ENCODE data around the gene CNTRL.
A peak's percentile ranks its signal among the peaks of the same experiment; 100 is the strongest.

CNTRL gene

DNA sequence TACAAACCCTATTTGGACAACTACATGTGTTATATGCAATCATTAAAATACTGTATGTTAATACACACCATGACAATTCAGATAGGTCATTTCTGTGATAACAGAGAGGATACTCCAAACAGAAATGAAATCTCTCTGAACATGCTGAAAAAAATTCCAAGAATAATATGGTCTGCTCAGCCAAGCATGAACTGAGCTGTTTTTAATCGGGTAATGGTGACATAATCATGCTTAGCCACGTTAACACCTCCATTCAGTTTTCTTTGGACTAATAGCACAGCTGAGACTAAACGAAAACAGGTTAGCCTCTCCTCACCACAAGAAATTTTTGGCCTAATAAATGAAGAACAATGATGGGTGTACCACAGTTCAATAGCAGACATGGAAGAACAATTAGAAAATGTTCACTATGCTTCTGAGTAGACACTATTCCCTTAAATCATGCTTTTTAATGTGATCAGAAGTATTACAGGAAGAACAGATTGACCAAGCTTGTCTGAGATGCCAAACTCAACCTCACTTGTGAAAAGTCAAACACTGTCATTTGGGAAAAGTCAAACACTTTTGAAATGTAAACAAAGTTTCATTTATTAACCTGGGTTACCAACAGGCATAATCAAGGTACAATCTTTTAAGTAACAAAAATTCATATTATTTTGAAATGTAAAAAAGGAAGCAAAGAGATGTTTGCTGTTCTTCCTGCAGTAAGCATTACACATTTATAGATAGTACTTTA, 107.5 kb downstream of the CNTRL start:
- no peak for DNase-seq (ENCODE audit: low read depth)

DNA sequence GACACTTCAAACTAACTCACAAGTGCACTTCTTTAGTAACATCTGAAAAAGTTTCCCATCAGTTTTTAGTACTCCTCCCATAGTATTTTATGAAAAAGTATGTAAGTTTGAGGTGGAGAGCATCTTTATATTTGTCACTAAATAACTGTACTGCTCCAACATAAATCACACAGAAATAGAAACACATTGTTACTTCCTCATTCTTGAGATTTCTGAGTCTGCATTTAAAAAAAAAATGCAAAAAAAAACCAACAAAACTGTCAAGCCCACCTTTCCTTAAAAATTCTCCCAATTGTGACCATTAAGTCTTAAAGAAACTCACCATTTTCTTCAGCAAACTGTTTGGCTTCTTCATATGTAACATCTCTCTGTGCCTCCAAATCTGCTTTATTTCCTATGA, 108.2 kb downstream of the CNTRL start:
- DNase-seq (ENCODE audit: low read depth), result no peak

DNA sequence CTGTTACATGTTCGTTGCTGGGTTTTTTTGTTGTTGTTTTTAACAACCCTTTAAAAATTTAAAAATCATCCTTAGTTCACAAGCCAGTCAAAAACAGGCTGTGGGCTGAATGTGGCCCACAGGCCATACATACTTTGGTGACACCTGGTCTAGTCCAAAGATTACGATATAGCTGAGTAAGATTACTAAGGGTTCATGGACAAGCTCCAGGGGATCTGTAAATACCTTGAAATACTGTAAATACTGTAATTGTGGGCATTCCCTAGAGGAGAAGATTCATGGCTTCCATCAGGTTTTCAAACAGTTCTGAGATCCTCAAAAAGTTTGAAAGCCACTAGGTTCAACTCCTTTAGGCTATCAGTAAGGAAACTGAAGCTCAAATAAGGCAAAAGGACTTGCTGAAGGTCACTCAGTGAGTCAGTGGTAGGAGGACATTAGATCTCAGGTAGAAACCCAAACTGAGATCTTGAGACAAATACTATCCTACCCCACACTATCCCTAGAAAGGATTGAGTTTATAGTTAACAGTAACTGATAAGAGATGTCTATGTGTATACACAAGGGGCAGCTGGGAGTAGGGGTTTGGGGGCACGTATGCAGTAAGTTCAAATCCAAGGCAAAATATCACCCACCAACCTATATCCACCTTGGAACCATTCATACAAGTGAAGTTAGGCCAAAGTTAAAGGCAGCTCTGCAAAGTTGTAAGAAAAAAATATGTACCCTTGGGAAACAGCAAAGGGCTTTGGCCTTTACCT, 109.1 kb downstream of the CNTRL start:
- DNase-seq (ENCODE audit: low read depth), result no peak

DNA sequence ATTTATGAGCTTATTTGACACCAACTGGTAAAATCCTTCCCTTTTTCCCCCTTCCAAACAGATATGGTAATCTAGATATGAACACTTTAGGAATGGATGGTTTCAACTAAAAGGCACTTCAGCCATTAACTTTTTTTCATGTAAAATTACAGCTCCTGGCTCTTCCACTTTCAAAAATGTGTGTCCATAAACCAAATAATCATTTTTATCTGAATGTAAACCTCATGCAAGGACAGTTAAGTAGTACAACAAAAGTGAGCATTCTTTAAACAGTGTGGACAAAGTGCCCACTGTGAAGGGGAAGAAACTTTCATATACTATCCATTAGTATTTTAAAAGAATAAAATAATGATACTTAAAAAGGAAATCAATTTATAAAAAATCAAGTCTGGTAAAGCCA, 109.7 kb downstream of the CNTRL start:
- no peak for DNase-seq (ENCODE audit: low read depth)

DNA sequence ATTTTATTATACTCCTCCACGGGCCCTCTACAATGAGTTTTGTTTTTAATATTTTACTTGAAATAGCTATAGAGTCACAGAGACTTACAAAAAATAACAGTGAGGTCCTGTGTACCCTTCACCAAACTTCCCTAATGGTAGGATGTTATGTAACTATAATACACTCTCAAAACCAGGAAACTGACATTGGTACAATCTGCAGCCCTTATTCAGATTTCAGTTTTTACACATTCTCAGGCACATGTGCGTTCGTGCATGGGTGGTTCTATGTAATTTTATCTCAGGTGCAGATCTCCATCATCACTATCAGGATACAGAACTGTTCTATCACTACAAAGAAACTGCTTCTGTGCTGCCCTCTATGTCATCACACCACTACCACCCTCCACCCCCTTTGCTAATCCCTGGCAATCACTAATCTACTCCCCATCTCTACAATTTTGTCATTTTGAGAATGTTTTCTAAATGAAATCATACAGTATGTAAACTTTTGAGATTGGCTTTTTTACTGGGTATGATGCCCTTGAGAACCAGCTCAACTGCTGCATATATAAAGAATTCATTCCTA, 110.5 kb downstream of the CNTRL start:
- DNase-seq (ENCODE audit: low read depth), result no peak

DNA sequence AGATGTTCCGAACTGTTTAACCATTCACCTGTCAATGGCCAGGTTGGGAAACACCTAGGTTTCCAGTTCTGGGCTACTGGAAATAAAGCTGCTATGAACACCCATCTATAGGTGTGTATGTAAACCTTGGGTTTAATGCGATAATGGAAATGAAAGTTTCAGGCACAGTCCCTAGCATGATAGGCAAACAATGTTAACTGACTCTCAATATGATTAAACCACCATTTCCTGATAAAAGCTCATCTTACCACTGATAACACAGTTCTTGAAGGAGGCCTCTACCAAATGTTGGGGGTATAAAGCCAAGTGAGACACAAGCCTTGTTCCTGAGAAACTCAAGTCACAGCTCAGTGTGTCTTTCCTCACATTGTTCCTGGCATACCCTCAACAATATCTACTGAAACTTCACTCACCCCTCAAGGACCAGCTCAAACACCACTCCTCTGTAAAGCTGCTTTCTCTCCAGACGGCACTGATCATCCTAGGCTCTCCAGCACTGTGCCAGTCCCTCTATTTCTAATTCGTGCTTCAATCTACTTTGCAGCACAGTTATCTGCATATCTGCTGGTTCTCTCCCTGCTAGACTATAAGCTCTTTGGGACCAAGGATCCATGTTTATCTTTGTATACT, 111.1 kb downstream of the CNTRL start:
- DNase-seq (ENCODE audit: low read depth), result no peak

DNA sequence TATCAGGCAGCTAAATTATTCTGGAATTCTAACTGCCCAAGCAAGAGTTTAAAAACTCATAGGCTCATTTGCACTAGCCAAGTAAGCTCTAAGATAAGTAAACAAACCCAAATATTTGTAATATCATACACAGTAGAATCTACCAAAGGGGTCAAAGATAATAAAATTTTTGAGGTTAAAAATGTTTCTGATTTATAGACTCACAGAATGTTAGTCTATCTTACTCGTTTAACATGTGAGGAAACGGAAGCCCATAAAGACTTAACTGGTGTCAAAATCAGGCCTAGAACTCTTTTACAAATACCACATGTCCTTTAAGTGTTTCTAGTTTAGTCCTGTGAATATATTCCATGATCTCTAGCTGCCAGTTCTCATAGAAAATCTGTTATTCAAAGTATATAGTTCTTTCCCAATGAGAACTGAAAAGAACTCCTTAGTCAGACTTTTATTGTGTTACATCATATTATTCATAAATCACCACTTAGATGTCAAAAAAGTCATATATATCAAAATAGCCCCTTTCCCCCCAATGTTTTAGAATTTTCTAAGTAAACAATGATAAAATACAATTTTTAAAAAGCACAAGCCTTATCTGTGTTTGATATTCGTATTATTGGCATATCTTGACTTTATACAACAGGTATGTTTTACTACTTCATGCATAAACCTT, 113.0 kb downstream of the CNTRL start:
- DNase-seq (ENCODE audit: low read depth), result no peak

DNA sequence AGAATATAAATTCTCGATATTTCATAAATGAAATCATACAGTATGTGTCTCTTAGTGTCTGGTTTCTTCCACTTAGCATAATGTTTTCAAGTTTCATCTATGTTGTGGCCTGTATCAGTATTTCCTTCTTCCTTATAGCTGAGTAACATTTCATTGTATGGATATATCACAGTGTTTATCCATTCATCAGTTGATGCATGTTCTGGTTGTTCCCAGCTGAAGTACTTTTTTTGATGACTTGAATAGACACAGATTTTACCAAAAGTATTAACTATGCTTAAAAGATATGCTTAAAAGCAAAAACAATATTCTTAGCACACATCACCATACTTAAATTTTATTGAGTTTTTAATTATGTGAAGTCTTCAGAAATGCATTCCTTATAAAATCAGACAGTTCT, 114.3 kb downstream of the CNTRL start:
- no peak for DNase-seq (ENCODE audit: low read depth)

DNA sequence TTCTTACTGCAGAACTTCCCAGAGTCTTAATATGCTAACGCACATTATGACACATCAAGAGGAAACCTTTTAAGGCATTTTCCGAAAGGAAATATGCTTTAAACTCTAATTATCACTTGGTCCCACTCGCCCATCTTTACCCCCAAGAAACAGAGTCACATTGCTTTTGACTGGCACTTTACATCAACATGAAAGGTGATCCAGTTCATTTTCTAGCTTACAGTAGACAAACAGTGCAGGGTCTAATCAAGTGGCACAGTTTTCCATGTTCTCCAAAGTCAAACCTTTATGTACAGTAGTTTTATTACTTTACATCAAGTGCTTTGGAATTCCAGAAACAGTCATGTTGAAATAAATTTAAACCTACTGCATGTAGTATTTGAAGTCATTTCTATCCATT, 114.9 kb downstream of the CNTRL start:
- DNase-seq (ENCODE audit: low read depth), result no peak

DNA sequence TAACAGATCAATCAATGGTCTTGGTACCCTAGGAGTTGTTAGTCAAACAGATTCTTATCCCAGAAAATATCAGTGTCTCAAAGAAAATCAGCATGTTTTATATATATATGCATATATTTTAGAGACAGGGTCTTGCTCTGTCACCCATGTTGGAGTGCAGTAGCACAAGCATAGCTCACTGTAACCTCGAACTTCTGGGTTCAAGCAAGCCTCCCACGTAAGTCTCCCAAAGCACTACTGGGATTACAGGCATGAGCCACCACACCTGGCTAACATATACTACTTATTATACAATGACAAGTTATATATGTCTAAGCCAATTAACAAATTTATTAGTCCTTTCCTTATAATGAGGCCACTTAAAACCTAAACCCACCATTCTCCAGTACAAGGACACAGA, 116.5 kb downstream of the CNTRL start:
- DNase-seq (ENCODE audit: low read depth), result no peak

DNA sequence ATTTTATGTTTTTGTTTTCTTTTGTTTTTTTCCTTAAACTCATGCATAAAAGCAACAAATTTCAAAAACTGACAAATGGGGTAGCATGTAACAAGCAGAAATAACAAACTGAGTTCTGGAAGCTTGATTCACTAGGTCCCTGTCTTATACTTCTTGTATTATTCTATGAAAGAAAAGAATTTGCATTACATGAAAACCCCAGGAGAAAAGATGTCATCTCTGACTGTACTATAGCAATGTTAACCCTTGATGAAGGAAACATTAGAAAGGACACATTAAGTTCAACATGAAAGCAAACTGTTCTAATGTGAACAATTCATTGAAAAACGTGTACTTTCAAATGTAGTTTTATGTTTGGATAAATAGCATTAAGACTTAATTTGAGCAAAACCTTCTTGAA, 117.8 kb downstream of the CNTRL start:
- DNase-seq (ENCODE audit: low read depth), result no peak

DNA sequence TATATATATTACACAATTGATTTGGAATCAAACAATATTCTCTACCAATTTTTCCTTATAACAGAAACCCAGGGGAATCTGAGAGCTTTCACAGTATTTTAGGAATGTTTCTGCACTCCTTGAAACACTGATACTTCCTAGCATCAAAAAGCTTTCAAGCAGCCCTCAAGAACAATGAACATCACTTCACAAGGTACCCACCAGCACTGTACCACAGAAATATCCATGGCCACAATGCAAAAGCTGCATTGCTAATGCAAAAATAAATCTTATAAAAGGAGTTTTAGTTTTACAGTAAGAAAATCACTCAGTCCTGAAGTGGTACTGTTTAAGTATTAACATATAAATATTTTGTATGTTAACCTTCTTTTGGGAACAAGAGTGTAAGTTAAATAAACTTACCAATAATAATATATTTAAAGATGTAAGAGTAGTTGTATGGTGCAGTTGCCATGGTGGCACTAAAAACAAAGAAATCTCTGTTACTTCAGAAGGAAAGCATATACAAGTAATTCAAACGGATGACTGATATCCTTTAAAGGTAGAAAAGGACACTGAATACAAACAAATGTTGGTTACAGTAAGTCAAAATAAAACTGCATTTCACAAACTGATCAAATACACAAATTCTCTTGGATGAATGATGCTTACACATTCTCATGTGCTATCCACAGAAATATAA, 118.3 kb downstream of the CNTRL start:
- DNase-seq (ENCODE audit: low read depth), result no peak

DNA sequence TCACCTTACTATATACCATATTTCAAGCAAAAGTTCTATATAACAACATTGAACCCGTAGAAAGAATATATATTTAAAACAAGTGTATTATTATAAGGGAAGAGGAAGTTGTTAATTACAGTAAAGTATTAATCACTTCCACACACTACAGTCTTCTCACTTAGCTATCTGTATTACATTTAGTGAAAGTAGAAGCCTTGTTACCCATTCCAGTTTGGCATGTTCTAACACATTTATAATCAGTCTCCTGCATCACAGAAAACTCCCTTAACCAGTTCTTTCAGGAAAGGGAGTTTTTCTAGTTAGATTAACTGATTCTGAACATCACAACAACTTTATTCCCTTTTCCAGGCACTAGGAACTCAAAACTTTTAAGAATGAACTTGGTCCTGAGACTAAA, 120.0 kb downstream of the CNTRL start:
- DNase-seq (ENCODE audit: low read depth), result no peak

DNA sequence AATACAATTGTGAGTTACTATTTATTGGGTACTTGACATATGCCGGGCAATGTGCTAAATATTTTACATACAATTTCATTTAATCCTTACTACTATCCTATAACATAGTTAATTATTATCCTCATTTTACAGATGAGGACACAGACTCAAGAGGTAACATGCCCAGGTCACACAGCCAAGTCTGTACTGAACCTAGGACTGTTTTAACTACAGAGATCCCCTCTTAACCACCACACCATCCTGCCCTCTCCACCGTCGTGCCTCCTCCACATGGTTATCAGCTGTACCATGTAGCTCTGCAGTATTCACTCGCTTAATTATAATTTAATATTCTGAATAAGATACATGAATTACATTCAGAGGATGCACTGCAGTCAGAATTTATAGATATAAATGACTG, 121.6 kb downstream of the CNTRL start:
- DNase-seq (ENCODE audit: low read depth), result no peak

DNA sequence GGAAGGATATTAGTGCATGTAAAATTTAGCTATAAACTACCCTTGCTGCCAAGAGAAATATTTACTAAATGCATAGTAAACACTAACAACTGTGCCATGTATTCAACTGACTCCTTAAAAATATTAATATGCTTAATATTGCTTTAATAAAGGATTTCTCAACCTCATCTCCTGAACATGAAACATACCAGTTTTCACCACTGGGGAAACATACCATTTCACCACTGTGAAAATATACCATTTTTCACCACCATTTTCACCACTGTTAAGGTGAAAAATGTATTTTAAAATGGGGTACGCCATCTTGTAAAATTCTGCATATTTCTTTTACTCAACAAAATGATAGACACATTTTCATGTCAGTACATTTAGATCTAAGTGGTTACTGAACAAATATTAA, 122.4 kb downstream of the CNTRL start:
- DNase-seq (ENCODE audit: low read depth), result no peak

DNA sequence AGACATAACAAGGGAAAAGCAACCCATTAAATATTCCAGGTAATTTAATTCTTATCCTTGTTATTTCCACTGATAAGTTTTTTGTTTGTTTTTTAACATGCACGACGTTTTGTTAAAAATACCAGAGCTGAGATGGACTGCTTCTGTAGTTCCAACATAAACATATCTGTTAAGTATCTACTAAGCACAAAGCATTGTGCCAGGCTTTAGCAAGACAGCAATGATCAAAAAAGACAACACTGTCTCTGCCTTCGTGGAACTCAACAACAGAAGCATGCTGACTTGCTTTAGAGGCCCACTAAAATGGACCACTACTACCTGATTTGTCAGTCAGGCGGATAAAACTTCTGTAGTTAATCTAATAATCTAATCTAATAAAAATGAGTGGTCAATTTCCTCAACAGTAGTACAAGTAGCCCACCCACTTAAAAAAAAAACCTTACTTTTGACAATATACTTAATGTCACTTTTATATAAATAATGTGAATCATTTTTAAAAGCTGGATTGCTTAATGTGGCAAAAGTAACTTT, 123.8 kb downstream of the CNTRL start:
- DNase-seq (ENCODE audit: low read depth), result no peak

DNA sequence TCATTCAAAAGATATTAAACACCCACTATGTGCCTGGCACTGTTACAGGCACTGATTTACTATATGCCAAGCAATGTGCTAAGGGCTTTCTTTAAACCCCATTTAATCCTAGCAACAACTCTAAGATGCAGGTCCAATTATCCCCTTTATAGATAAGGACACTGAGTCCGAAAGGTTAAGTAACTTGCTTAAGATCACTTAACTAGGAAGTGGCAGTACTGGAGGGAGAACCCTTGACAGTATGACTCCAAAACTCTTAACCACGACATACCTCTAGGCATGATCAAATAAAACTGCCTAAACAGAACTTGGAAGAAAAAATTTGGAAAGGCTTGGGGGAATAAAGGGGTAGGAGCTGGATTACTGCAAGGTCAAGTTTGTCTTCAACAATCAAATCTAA, 125.2 kb downstream of the CNTRL start:
- DNase-seq (ENCODE audit: low read depth), result no peak

DNA sequence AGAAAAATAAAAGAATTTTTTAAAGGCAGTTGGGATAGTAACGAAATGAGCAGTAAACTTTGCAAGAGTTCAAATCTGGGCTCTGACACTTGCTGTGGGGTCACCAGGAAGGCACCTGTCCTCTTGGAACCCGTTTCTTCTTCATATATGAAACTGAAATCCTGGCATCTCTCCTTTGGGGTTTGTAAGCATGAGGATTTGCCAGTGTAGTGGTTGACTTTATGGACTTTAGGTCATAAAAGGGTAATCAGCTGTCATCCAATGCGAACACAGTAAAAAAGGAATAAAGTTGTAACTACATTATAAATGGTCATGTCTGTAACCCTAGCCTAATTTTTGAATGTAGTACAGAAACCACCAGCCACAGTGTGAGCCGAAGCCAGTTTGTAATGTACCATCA, 125.6 kb downstream of the CNTRL start:
- no peak for DNase-seq (ENCODE audit: low read depth)

DNA sequence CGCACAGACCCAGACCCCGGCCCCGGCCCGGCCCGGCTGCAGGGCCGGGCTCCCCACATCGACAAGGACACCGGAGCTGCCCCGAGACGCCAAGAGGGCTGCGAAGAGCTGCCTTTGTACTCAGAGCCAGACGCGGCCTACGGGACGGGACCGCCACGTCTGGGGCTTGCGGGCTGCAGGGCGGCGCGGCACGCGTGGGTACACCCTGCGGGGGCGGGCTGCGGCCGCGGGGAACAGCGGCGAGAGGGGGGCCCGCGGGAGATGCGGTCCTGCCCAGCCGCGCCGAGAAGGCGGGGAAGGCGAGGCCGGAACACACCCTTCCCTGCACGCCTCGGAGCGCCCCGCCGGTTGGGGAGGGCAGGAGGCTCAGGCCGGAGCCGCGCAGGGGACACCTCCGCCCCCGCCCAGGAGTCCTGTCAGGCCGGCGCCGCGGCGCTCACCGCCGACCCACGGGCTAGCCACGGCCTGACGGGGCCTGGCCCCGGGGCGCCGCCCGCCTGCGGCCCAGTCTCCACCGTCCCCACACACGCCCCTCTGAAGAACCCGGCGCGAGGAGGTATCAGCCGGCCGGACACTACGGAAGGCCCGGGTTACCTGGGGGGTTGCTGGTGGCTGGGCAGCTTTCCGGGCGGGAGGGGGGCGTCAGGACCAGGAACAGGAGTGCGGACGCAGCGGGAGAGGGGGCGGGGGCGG, 126.4 kb downstream of the CNTRL start:
- DNase-seq (ENCODE audit: low read depth), result peak; percentile 9

DNA sequence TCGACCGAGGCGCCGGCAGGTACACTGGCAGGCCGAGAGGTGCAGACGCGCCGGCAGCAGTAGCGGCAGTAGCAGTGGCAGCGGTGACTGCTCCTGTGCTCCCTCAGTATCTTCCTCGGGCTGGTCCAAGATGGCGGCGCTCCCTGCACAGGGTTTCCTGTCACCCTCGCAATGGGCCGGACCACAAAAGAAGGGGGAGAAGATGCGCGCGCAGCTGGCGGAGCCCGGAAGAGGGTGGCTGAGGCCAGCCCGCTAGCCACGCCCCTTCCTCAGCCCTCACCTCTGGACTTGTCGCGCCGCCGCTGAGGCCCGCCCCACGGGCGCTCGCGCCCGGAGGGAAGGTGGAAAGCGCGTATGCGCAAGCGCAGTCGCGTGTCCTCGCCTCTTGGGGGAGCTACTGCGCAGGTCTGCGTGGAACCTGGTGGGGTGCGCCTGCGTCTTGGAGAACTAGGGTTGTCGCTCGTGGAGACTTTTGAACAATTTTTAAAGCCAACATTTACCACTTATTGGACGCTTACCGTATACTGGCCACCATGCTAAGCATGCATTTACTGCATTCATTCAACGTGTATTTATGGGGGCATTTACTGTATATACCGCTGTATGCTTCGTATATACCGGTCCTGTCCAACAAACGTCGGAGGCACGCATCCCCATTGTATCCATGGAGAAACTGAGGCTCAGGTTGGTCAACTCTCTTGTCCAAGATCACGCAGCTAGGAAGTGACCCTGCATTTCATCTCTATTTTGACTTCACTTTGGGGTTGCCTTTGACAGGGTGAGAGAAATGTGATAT, 127.2 kb downstream of the CNTRL start, which contains the start of gene RAB14:
RAB14 (minus strand) TSS at position 132 of the 796 bp plus-strand sequence. CDS start 8,457 bp downstream, outside the sequence.
- peak; percentile 100 for DNase-seq (ENCODE audit: low read depth)

All from stimulated activated CD8-positive, alpha-beta memory T cell treated with anti-CD3 and anti-CD28 coated beads, Interleukin-15, amount 100 ng/mL, for 1 hour (primary cell).